Glomerular visceral epithelial cell (primary cell): ENCODE data around the gene CACNG4.
A peak's percentile ranks its signal among the peaks of the same experiment; 100 is the strongest.

Experiments
- DNase-seq: peaks from one replicate; pipeline ENCODE4 v3.0.0-alpha.2; 2016; ENCODE audit errors: extremely low spot score

CACNG4 gene

GRCh38 chr17:67063141-67063540 lies 98.6 kb downstream of the CACNG4 start:
- DNase-seq, result no peak

- DNase-seq, result no peak
Measured at GRCh38 chr17:67066717-67067116, 102.2 kb downstream of the CACNG4 start.

- DNase-seq, result no peak
Measured at GRCh38 chr17:67067571-67068482, 103.3 kb downstream of the CACNG4 start.

DNA sequence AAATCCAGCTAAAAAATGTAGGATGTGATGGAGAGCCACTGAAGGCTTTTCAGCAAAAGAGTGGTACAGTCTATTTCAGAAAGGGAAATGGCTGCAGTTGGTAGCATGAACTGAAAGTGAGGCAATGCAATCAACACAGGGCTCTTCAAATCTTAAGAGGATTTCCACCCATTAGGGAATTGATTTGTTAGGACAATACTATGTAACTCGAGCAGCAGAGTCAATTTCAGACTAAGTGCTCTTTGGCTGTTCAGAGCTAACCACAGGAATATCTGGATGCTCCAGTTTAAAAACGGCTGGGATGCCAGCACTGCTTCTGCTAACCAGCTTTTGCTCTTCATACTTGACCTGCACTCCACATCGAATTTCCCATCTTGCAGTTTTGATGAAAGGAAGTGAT lies 104.5 kb downstream of the CACNG4 start:
- DNase-seq, result no peak

DNA sequence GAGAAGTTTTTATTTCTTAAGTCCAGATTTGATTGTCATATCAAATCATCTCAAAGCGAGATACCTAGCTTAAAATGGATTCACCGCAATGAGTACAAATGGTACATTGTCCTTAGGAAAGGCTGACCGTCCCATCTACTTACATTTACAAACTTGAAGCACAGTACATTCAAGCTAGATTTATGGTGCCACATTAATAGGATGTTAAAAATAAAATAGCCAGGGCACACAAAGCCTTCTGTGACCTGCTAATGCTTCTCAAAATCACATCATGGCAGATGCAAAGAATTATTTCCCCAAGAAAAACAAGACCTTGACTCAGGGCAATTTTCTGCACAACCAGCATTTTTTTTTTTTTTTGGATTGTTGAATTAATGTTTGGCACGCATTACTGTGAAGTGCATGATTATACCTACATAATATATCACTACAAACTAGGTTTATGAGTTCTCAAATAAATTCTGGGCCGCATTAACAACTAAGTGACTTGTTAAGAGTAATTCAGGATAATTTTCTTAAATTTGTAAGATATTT lies 105.2 kb downstream of the CACNG4 start:
- DNase-seq, result no peak

DNA sequence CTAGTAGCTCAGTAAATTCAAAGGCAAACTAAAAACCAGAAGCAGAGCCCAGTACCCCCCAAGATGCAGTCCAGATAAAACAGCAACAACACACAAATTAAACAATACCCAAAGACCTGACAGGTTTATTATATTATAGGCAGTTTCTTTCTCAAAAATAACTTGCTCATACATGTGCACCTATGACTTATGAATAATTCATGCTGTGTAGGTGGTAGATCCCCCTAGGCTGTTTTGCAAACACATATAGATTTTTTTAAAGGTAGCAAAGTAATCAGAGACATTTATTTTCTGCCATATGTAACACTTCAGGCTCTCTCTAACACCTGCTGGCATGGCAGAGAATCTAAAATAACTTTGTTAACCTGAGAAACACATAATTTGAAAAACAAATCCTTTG lies 107.1 kb downstream of the CACNG4 start:
- DNase-seq, result no peak

DNA sequence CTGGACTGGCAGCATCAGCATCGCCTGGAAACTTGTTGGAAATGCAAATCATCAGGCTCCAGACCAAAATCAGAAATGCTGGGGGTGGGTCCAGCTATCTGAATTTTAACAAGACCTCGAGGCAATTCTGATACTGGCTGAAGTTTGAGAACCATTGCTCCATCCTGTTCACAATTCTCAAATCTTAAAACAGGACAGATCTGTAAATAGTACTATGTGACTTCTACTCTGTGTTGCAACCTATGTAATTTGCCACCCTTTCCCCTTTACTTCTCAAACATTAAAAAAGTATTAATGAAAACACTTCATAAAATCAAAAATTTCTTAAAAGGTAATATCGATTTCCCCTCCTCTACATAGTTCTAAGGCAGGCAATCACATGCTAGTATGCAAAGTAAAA lies 108.4 kb downstream of the CACNG4 start:
- DNase-seq, result no peak

- no peak for DNase-seq
Measured at GRCh38 chr17:67074781-67075180, 110.3 kb downstream of the CACNG4 start.

DNA sequence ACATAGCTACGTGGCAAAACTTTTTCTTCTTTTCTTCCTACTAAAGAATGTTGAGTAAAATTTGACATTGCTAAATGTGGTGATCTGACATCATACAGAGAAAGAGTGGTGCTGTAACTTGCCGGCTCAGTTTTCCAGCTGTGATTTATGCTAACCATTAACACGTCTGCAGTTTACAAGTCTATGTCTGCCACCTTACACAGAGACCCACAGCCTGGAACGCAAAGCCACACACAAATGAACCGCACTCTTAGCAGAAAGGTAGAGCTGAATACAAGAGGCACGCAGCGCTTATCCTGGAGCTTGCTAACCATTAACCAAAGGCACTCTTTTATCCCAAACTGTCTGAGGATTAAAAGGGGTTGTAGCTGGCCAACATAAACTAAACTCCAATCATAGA lies 111.8 kb downstream of the CACNG4 start:
- peak; percentile 82 for DNase-seq

- no peak for DNase-seq
Measured at GRCh38 chr17:67078292-67078691, 113.8 kb downstream of the CACNG4 start.

DNA sequence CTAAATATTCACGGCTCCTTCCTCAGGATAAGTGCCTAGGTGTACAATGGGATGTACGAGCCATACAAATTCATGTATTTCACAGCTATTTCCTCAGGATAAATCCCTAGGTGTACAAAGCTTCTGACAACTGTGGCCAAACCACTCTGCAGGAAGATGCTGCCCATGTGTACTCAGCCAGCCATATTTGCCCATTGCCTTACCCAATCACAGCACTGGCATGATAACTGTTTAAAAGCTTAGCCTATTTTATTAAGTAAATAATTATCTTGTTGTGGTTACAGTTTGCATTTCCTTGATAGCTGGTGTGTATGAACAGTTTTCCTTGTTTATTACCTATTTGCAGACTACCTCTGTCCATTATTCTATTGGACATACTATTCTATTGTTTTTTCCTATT lies 115.0 kb downstream of the CACNG4 start:
- DNase-seq, result no peak

DNA sequence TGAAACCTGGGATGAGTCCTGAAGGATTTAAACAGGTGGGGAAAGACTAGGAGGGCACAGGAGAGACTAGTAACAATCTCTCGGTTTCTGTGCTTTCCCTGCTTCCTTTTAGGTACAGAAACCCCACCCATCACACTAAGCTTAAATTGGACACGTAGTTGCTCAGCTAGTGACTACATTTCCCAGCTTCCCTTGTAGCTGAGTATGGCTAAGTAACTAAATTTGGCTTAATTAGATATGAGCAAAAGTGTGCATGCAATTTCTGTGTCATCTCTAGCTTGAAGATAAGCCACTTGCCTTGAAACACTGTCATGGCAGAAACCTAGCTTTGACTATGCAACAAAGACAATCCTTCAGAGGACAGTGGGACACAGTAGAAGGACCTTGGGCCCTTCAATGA lies 116.3 kb downstream of the CACNG4 start:
- no peak for DNase-seq

DNA sequence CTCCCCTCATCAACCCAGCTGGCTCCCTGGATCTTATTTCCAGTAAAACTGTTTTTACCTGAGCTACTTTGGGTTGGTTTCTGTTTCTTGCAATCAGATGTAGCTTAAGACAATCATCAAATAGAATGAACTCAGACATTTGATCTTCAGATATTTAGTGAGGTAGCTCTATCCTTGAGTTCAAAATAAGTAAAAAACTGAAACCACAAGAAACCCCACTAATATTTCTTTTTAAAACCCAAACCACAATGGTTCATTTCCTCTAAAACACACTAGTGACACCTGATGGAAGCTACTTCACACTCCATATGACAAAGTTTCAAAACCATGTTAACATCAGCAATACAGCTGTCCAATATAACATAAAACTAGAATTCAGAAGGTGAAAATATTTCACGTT lies 117.6 kb downstream of the CACNG4 start:
- DNase-seq, result no peak
